NT2/D1 (cell line): ENCODE results near the gene AGXT2.

Experiments used
- SUZ12 ChIP-seq: IDR thresholded peaks from 2 replicates; pipeline ENCODE4 v1.6.1; 2011; ENCODE audit not compliant: insufficient read length, insufficient read depth; ENCODE audit errors: extremely low read depth
- YY1 ChIP-seq: IDR thresholded peaks from 2 replicates; pipeline ENCODE4 v1.6.1; 2011; ENCODE audit not compliant: insufficient read length, insufficient read depth

- no peak for TF ChIP-seq YY1
- no peak for TF ChIP-seq SUZ12
Measured at GRCh38 chr5:35004771-35005170, 43.0 kb downstream of the AGXT2 start.
